HFF-Myc (cell line): ENCODE measurements around the gene AKAP6.

Experiments used
- DNase-seq: peaks from one replicate; pipeline ENCODE4 v3.0.0-alpha.2; 2011; ENCODE audit warnings: low read depth; ENCODE audit errors: extremely low read depth
- H3K4me3 ChIP-seq: replicated peaks from 2 replicates; pipeline ENCODE4 v1.5.1; 2011; ENCODE audit warnings: low read depth, mild to moderate bottlenecking, control low read depth, low read length
- TF ChIP-seq, protein P1 (sequence below): IDR thresholded peaks from 2 replicates; pipeline ENCODE4 v1.5.1; 2012; ENCODE audit warnings: mild to moderate bottlenecking, low read depth, low read length, control low read depth; ENCODE audit errors: missing control alignments

The AKAP6 gene

DNA sequence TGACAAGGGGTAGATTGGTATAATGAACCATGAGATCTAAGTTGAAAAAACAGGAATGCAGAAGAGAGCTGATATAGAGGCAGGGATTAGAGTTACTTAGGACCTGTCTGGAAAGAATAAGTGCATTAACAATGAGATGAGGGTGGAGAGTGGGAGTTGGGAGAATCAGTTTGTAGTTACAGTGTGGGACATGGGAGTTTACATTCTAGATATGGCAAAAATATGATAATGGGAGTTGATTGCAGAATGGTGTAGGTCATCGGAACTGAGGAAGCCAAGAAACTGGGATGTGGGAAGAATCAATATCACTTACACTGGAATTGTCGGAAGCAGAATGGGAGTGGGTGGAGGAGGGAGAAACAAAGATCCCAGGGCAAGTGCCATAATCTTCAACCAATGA, 308.5 kb downstream of the AKAP6 start:
- no peak overlapping the region for H3K4me3 ChIP-seq
- no peak for DNase-seq
- TF ChIP-seq, protein P1, sequence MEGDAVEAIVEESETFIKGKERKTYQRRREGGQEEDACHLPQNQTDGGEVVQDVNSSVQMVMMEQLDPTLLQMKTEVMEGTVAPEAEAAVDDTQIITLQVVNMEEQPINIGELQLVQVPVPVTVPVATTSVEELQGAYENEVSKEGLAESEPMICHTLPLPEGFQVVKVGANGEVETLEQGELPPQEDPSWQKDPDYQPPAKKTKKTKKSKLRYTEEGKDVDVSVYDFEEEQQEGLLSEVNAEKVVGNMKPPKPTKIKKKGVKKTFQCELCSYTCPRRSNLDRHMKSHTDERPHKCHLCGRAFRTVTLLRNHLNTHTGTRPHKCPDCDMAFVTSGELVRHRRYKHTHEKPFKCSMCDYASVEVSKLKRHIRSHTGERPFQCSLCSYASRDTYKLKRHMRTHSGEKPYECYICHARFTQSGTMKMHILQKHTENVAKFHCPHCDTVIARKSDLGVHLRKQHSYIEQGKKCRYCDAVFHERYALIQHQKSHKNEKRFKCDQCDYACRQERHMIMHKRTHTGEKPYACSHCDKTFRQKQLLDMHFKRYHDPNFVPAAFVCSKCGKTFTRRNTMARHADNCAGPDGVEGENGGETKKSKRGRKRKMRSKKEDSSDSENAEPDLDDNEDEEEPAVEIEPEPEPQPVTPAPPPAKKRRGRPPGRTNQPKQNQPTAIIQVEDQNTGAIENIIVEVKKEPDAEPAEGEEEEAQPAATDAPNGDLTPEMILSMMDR, result no peak

- H3K4me3 ChIP-seq, result no peak overlapping the region
- TF ChIP-seq, protein P1, result no peak
- DNase-seq, result no peak
Observed at GRCh38 chr14:32639208-32639607, 310.1 kb downstream of the AKAP6 start.

DNA sequence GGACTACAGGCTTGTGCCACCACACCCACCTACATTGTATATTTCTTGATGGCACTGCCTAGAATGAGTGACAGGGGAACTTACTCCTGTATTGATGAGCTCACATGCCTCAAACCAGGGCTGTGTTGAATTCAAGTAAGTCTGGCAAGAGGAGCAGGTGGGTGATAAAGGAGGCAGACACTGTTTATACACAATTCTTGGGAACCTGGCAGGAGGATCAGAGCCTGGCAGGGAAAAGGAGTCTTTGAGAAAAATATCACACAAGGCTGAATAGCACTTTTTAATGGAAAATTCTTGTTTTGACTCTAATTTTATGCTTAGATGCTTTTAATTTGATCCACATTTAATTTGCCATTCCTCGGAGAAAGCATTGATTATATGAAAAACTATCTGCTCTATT, 316.5 kb downstream of the AKAP6 start:
- DNase-seq, result no peak
- TF ChIP-seq, protein P1, result no peak
- H3K4me3 ChIP-seq, result no peak overlapping the region

DNA sequence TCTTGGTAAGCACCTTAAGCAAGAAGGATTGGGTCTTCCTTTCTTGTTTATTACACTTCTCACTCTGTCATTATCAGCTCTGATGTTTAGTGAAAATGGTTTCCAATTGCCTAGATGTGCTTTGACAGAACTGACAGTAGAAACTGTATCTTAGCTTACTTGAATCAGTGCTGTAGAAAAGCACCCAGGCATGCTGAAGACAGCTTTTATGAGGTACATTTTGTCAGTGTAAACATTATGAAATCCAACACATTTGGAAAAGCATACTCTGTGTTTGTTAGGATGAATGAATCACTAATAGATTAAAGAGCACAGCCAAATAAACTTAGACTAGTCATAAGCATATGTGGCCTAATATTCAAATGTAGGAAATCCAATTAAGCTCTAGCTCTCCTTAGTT, 319.3 kb downstream of the AKAP6 start:
- TF ChIP-seq, protein P1, result no peak
- peak; percentile 53 for DNase-seq
- no peak overlapping the region for H3K4me3 ChIP-seq

DNA sequence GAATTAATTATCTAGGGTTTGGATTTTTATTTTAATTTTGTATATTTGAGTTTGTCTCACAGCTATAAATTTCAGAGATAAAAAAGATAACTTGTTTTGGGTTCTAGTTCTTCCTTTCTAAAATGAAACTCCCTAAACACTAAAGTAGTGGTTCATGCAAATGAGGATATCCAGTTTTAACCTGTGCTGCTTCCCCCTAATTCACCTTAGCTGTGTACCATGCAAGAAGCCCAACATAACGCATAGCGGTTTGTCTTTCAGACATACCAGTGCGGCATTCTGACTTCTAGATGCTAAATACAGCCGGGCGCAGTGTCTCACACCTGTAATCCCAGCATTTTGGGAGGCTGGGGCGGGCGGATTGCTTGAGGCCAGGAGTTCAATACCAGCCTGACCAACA, 320.9 kb downstream of the AKAP6 start:
- no peak for DNase-seq
- H3K4me3 ChIP-seq, result no peak overlapping the region
- TF ChIP-seq, protein P1, result no peak

DNA sequence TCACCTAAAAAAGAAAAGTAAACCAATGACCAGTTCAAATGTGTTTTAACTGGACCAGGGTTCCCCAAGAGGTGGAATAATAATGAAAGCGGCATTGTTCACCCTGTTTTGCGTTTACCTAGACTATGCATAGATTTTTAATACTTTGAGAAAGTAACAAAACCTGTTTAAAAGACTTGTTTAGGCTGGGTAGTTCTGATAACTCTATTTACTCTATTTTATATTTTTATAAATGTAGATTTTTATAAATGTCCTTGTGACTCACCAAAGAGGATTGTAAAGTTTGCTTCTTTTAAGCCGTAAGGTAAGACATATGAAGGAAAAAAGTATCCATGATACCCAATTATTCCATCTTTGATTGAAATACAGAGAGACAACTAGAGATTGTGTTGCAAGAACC, 321.6 kb downstream of the AKAP6 start:
- no peak for DNase-seq
- no peak overlapping the region for H3K4me3 ChIP-seq
- TF ChIP-seq, protein P1, result no peak

- TF ChIP-seq, protein P1, result no peak
- no peak for DNase-seq
- no peak overlapping the region for H3K4me3 ChIP-seq
Observed at GRCh38 chr14:32654106-32654505, 325.0 kb downstream of the AKAP6 start.
